ENCODE data around the gene SLC35D2.

The SLC35D2 gene

GRCh38 chr9:96294159-96294545 is 89.4 kb downstream of the SLC35D2 start:
- no peak overlapping the region for H3K4me3 ChIP-seq (ENCODE audit: low read depth, low read length)
- no peak for TF ChIP-seq CTCF (conservative IDR thresholded peaks at IDR 0.05; ENCODE audit: low read depth, low read length)
- DNase-seq (ENCODE audit: low read depth), result no peak

GRCh38 chr9:96293498-96294158 is 89.9 kb downstream of the SLC35D2 start:
- DNase-seq (ENCODE audit: low read depth), result peak; percentile 26

GRCh38 chr9:96289392-96289791 is 94.1 kb downstream of the SLC35D2 start:
- no peak for DNase-seq (ENCODE audit: low read depth)
- no peak for TF ChIP-seq CTCF (conservative IDR thresholded peaks at IDR 0.05; ENCODE audit: low read depth, low read length)
- H3K4me3 ChIP-seq (ENCODE audit: low read depth, low read length), result no peak overlapping the region

More at GRCh38 chr9:96293498-96294158, 89.9 kb downstream of the SLC35D2 start:
- no peak for TF ChIP-seq CTCF (conservative IDR thresholded peaks at IDR 0.05; ENCODE audit: low read depth, low read length)
- no peak overlapping the region for H3K4me3 ChIP-seq (ENCODE audit: low read depth, low read length)

DNA sequence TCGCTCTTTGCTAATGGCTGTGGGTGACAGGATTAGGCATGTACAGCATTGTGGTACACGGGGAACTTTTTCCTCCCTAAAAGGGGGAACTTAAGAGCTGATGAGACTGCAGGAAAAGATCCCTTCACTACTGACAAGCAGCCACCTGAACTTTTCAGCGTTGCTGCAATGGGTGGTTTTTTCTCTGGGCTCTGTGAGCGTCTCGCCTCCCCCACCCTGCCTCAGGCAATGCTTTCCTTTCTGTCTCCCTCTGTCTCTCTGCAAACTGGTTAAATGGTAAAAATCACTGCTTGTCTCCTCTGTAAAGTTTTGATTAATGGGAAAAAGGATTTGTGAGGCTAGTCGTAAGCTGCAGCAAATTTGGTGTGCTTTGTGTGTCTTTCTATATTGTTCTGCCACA is 101.9 kb downstream of the SLC35D2 start:
- no peak for DNase-seq (ENCODE audit: low read depth)
- no peak for TF ChIP-seq CTCF (conservative IDR thresholded peaks at IDR 0.05; ENCODE audit: low read depth, low read length)
- no peak overlapping the region for H3K4me3 ChIP-seq (ENCODE audit: low read depth, low read length)

DNA sequence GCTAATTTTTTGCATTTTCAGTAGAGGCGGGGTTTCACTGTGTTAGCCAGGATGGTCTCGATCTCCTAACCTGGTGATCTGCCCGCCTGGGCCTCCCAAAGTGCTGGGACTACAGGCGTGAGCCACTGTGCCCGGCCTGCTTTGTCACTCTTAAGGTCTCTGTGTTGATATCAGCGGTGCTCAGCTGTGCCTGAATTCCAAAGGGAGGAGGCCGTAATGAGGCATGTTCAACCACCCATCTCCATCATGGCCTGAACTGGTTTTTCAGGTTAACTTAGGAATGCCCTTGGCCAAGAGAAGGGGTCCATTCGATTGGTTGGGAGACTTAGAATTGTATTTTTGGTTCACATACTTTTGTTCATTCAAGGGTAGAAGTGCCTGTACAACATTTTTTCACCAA is 103.6 kb downstream of the SLC35D2 start:
- no peak for DNase-seq (ENCODE audit: low read depth)
- H3K4me3 ChIP-seq (ENCODE audit: low read depth, low read length), result no peak overlapping the region
- no peak for TF ChIP-seq CTCF (conservative IDR thresholded peaks at IDR 0.05; ENCODE audit: low read depth, low read length)

GRCh38 chr9:96274939-96275338 is 108.6 kb downstream of the SLC35D2 start:
- no peak for DNase-seq (ENCODE audit: low read depth)
- no peak overlapping the region for H3K4me3 ChIP-seq (ENCODE audit: low read depth, low read length)
- TF ChIP-seq CTCF (conservative IDR thresholded peaks at IDR 0.05; ENCODE audit: low read depth, low read length), result no peak
